ENCODE results near the gene MBLAC2.
A peak's percentile ranks its signal among the peaks of the same experiment; 100 is the strongest.

The MBLAC2 gene

GRCh38 chr5:90506221-90506620 lies 31.6 kb upstream of the MBLAC2 start:
- TF ChIP-seq, protein P1, sequence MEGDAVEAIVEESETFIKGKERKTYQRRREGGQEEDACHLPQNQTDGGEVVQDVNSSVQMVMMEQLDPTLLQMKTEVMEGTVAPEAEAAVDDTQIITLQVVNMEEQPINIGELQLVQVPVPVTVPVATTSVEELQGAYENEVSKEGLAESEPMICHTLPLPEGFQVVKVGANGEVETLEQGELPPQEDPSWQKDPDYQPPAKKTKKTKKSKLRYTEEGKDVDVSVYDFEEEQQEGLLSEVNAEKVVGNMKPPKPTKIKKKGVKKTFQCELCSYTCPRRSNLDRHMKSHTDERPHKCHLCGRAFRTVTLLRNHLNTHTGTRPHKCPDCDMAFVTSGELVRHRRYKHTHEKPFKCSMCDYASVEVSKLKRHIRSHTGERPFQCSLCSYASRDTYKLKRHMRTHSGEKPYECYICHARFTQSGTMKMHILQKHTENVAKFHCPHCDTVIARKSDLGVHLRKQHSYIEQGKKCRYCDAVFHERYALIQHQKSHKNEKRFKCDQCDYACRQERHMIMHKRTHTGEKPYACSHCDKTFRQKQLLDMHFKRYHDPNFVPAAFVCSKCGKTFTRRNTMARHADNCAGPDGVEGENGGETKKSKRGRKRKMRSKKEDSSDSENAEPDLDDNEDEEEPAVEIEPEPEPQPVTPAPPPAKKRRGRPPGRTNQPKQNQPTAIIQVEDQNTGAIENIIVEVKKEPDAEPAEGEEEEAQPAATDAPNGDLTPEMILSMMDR (IDR thresholded peaks at IDR 0.05; ENCODE audit: low read depth, low read length, missing control alignments): no peak
- no peak overlapping the region for H3K27ac ChIP-seq
- no peaks in the 10 kb centered on the region for H3K27me3 ChIP-seq (replicated peaks)
- no peak overlapping the region for H3K4me3 ChIP-seq (ENCODE audit: low read depth, low read length)
- no peaks in the 10 kb centered on the region for H3K36me3 ChIP-seq (replicated peaks)
- in situ Hi-C loops (cut with HindIII; ENCODE audit: low pct_ligation_motif_present, low sequenced_read_pairs): no loop called here
- DNase-seq: no peak

DNA sequence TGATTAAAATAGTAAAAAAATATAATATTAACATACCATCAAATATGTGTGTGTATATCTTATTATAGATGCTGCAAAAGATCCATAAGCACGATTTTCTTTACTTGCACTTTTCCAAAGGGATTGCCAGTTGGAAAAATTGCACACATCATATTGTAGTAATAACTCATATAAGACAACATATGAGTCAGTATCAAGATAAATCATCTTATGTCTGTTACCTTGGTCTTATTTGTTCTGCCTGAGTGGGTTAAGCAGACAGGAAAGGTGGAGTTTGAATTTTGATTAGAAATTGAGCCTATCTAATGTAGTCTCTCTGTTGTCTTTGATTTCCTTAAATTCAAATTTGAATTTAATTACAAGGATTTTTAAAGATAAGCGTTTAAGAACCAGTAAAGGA lies 30.2 kb upstream of the MBLAC2 start:
- H3K27me3 ChIP-seq (replicated peaks): no peaks in the 10 kb centered on the region
- TF ChIP-seq, protein P1 (IDR thresholded peaks at IDR 0.05; ENCODE audit: low read depth, low read length, missing control alignments): no peak
- in situ Hi-C loops (cut with HindIII; ENCODE audit: low pct_ligation_motif_present, low sequenced_read_pairs): no loop called here
- H3K36me3 ChIP-seq (replicated peaks): no peaks in the 10 kb centered on the region
- DNase-seq: no peak
- no peak overlapping the region for H3K27ac ChIP-seq
- no peak overlapping the region for H3K4me3 ChIP-seq (ENCODE audit: low read depth, low read length)

DNA sequence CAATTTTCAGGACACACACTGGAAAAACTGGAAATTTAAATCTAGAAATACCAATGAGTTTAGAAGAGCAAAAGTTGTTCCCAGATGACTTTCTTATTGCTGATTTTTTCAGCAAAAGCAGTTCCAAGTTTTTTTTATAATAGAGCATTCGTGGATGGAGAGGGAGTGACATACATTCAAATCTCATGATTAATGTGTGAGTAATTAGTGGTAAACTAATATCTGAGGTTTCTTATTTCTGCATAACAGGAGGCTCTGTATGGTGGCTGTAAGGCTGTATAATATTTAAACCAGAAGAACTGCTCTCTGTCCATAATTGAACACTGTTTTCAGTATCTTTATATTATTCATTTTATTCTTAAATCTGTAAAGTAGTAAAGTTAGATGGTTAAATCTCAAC lies 29.0 kb upstream of the MBLAC2 start:
- H3K36me3 ChIP-seq (replicated peaks): no peaks in the 10 kb centered on the region
- TF ChIP-seq, protein P1 (IDR thresholded peaks at IDR 0.05; ENCODE audit: low read depth, low read length, missing control alignments): no peak
- in situ Hi-C loops (cut with HindIII; ENCODE audit: low pct_ligation_motif_present, low sequenced_read_pairs): no loop called here
- no peak overlapping the region for H3K27ac ChIP-seq
- DNase-seq: no peak
- H3K4me3 ChIP-seq (ENCODE audit: low read depth, low read length): no peak overlapping the region
- H3K27me3 ChIP-seq (replicated peaks): no peaks in the 10 kb centered on the region

DNA sequence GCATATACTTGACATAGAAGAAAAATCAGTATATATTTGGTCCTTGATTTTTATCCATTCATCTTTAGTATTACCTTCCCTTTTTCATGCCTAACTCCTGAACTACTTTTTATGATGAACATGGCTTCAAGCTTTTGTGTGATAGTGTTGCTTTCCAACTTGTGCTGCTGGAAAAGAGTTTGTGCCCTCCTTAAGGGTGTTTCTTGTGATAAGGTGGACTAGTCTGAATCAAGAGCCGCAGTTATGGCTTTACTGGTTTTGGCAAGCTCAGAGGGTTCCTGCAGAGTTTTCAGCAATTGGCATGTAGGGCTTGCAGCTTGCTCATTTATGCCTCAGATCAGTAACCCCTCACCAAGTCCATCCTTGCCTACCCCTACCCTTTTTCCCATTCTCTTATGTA lies 20.6 kb upstream of the MBLAC2 start:
- TF ChIP-seq, protein P1 (IDR thresholded peaks at IDR 0.05; ENCODE audit: low read depth, low read length, missing control alignments): no peak
- in situ Hi-C loops (cut with HindIII; ENCODE audit: low pct_ligation_motif_present, low sequenced_read_pairs): no loop called here
- H3K4me3 ChIP-seq (ENCODE audit: low read depth, low read length): no peak overlapping the region
- H3K36me3 ChIP-seq (replicated peaks): no peaks in the 10 kb centered on the region
- no peaks in the 10 kb centered on the region for H3K27me3 ChIP-seq (replicated peaks)
- no peak for DNase-seq
- no peak overlapping the region for H3K27ac ChIP-seq

- Histone ChIP-seq H3K4me3 (ENCODE audit: low read depth, low read length) (no peak overlapping the region), H3K27me3 (replicated peaks) (no peaks in the 10 kb centered on the region), H3K36me3 (replicated peaks) (no peaks in the 10 kb centered on the region), H3K27ac (no peak overlapping the region)
- DNase-seq: no peak
- in situ Hi-C loops (cut with HindIII; ENCODE audit: low pct_ligation_motif_present, low sequenced_read_pairs): no loop called here
- TF ChIP-seq, protein P1 (IDR thresholded peaks at IDR 0.05; ENCODE audit: low read depth, low read length, missing control alignments): no peak
Observed at GRCh38 chr5:90494043-90494442, 19.5 kb upstream of the MBLAC2 start.

DNA sequence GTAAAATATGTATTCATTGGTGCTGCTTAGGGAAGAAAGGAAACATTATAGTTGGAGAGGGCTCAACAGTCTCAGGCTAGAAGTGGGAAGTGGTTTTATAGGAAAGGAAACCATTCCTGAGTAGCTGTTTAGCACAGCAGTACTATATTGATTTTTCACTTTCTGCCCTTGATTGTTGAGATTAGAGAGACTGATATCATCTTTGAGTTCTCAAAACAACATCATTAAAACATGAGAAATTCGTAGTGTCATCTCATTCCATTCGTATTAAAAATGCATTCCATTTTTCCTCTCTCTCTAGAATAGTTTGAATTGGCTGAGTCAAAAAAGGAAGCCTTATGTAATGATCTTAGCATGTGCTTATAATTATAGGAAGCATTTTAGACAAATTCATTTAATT lies 14.2 kb upstream of the MBLAC2 start:
- Histone ChIP-seq H3K27me3 (replicated peaks) (no peaks in the 10 kb centered on the region), H3K4me3 (ENCODE audit: low read depth, low read length) (no peak overlapping the region), H3K27ac (peak overlapping the region; percentile 8), H3K36me3 (replicated peaks) (no peaks in the 10 kb centered on the region)
- in situ Hi-C loops (cut with HindIII; ENCODE audit: low pct_ligation_motif_present, low sequenced_read_pairs): no loop called here
- DNase-seq: no peak
- TF ChIP-seq, protein P1 (IDR thresholded peaks at IDR 0.05; ENCODE audit: low read depth, low read length, missing control alignments): no peak
